Limb (tissue), 2 donors: Measurements from ENCODE around the gene INPP5A.
"Not testable (repeated sequence)": the region's sequence is repeated elsewhere in the genome, so short reads cannot be mapped to it uniquely, and the experiment has no call there.

ENCODE experiments used
- DNase-seq, 2 donors: peaks; one replicate each; pipeline ENCODE4 v3.0.0-alpha.2; 2016; ENCODE audit errors: extremely low spot score in 2 of 2

The INPP5A gene

DNA sequence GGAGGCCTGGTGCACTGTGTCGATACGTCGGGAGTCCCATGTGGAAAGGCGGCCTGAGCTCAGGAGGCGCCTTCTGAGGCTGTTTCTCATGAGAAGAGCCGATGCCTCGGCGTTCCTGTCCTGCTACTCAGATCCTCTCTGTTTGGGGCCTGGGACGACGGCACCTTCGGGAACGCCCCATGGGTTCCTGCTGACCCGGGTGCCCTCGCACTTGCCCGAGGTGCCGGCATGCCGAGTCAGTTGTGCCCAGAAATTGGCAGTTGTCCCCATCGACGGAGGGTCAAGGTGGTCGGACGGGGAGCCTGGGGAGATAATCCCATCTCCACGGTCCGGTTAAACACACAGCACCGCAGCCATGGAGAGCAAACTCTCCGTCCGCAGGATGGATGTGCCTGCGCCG, 215.4 kb downstream of the INPP5A start:
- no peak for DNase-seq

DNA sequence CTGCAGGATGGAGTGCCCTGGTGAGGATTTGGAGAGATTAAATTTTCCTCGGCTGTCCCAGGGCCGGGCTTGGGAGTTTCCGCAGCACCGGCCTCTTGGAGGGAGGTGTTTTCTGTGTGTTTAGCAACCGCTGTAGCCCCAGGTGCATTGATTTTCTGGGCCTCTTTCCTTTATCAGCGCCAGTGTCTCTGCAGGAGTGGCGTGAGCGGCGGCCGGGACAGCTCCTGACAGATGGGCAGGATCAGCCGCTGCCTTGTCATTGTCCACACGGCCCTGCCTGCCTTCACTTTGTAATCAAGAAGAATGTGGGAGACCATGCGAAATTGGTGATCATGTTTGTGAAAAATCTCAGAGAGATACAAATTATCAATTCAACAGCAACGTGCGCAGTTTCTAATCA, 216.0 kb downstream of the INPP5A start:
- no peak for DNase-seq

DNA sequence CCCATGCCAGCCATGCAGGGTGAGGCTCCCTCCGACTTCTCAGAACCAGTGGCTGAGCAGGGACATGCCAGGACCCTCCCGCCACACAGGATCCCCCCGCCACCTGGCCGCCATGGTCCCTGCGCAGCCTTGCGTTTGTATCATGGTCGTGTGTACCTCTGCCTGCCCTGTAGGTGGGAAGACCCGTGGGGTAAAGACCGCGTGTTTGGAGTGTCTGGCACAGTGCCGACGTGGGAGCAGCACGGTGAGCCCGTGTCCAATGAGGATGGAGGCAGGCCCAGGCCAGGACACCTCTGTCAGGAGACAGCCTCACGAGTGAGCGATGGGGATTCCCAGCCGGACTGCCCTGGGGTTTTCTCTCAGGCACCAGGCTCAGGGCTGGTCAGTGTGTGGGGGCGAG, 216.5 kb downstream of the INPP5A start:
- DNase-seq, result no peak

DNA sequence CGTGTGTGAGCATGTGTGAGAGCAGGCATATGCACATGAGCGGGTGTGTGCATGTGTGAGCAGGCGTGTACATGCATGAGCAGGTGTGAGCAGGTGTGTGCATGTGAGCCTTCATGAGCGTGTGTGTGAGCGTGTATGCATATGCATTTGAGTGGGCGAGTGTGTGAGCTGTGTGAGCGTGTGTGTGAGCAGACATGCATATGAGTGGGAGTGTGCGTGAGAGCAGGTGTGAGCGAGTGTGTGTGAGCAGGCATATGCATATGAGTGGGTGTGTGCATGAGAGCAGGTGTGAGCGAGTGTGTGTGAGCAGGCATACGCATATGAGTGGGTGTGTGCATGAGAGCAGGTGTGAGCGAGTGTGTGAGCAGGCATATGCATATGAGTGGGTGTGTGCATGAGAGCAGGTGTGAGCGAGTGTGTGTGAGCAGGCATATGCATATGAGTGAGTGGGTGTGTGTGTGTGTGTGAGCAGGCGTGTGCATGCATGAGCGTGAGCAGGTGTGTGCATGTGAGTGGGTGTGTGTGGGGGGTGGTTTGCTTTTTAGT, 217.7 kb downstream of the INPP5A start:
- DNase-seq, result no peak

DNA sequence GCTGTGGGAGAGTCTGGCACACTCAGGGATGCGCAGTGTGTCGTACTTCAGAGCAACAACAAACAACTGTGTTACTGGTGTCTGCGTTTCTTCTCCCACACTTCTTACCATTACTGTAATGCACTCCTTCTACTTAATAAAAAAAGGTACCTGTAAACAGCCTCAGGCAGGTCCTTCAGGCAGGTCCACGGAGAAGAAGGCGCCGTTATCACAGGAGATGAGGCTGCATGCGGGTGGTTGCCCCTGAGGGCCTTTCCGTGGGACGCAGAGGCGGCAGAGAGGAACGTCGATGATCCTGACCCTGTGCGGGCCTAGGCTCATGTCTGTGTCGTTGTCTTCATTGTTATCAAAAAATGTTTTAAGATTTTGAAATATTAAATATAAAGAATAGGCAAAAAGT, 219.0 kb downstream of the INPP5A start:
- no peak for DNase-seq

DNA sequence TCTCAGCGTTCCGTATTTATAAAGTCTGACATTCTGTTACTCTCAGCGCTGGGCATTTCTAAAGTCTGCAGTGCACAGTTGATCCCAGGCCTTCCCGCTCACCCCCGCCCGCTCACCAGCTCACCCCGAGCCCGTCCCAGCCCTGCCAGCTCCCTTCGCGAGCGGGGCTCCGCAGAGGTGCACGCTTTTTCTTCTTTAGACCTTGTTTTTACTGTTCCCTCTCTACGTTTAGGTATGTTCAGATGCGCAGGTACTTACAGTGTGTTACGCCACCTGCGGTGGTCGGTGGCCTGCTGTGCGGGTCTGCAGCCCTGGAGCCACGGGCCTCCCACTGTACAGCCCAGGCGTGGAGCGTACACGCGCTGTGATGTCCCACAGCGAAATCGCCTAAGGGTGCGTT, 219.6 kb downstream of the INPP5A start:
- no peak for DNase-seq

DNA sequence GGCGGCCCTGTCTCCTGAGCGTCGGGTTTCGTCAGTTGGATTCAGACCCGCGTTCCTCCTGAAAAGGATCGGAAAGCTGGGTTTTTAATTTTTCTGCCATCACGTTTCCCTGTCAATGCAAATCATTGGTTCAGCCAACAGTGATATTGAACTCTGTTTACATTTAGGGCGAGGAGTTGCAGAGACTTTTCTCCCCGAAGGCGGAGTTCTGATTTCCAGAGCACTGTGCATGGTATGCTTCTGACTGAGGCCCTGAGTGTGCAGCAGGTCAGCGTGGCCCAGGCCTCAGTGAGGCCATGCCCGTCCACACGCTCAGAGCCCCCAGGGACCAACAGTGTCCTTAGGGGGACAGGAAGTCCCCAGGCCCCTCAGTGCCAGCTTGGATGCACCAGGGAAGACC, 221.3 kb downstream of the INPP5A start:
- DNase-seq, result no peak

DNA sequence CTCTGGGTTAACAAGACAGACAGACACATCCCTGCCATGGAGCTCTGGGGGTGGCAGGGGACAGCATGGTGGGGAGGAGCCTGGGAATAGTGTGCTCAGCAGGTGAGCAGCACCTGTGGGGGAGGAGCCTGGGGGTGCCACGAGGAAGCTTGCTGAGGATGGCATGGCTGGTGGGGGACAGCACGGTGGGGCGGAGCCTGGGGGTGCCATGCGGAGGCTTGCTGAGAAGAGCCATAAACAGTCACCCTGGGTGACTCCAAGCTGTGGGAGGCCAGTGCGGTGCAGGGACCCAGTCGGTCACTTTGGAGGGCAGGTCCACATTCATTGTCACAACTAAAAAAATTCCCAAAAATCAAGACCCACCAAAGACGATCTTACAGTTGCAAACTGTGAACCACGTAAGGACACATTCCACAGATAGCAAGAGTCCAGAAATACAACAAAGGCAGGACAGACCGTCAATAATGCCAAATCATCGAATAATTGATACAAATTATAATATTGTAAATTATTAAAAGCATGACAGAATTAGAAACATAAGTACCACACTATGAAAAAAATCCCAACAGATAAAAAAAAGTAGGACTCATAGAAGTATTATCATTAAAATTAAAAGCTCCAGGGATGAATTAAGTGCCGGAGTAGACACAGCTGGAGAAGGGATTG, 223.9 kb downstream of the INPP5A start:
- DNase-seq, result no peak

DNA sequence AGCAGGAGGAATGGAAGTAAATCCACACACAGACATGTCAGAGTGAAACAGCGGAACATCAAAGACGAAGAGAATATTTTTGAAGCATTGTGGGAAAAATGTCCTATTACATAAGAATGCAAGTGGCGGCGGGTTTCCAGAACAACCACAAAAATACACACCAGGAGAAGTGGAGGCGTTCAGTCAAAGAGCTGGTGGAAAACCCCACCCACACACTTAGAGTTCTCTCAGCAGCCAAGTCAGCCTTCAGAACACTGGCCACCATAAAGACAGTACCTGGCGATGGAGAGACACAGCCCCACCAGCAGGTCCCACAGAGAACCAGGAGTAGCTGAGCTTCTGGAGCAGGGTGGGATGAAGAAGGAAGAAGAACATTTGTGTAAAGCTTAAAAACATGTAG, 224.7 kb downstream of the INPP5A start:
- no peak for DNase-seq

DNA sequence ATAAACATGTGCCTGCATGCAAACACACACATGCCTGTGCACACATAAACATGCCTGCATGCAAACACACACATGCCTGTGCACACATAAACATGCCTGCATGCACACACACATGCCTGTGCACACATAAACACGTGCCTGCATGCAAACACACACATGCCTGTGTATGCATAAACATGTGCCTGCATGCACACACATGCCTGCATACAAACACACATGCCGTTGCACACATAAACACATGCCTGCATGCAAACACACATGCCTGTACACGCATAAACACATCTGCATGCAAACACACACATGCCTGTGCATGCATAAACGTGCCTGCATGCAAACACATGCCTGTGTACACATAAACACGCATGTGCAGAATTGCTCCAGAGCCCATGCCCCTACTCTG, 226.0 kb downstream of the INPP5A start:
- DNase-seq, result no peak

DNA sequence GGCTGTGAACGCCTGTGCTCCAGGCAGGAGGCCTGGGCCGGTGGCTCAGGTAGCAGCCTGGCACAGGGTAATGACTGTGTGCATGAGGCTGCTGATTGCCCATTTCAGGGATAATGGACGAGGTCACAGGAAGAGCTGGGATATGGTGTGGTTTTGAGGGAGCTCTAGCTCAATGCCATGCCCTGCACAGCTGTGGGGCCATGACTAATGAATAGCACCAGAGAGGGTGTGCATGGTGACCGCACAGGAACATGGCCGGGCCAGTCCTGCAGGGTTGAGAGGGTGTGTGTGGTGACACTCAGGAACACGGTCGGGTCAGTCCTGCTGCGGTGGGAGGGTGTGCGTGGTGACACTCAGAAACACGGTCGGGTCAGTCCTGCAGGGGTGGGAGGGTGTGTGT, 226.5 kb downstream of the INPP5A start:
- DNase-seq, result no peak

DNA sequence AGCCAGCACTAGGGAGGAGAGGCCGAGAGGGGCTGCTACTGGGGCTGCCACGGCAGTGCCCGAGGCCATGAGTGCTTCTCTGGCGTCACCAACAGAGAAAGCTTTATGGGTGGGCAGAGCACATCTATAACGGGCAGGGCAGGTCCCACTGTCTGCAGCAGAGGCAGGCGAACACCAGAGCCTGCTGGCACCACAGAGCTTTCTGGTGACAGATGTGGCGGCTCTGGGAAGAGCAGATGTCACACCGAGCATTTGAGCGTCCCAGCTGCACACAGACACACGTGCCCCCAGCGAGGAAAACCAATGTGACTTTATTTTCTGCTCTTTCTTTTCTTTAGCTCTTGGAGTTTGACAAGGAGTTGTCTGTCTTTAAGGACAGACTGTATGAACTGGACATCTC, 227.8 kb downstream of the INPP5A start:
- DNase-seq, result no peak

DNA sequence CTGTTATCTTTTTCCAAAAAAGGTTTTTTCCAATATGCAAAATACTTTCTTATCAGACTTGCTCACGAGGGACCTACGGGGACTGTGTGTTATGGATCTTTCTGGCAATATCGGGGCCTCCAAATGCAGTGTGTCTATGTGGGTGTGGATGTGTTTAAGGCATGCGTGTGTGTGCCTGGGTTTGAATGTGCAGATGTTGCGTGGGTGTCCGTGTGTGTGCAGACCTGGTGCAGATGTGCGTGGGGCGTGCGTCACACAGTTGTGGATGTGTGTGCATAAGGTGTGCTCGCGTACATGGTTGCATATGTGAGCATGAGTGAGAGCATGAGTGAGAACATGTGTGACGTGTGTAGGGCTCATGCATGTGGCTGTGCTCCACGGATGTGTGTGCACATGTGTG, 228.7 kb downstream of the INPP5A start:
- DNase-seq, result no peak

DNA sequence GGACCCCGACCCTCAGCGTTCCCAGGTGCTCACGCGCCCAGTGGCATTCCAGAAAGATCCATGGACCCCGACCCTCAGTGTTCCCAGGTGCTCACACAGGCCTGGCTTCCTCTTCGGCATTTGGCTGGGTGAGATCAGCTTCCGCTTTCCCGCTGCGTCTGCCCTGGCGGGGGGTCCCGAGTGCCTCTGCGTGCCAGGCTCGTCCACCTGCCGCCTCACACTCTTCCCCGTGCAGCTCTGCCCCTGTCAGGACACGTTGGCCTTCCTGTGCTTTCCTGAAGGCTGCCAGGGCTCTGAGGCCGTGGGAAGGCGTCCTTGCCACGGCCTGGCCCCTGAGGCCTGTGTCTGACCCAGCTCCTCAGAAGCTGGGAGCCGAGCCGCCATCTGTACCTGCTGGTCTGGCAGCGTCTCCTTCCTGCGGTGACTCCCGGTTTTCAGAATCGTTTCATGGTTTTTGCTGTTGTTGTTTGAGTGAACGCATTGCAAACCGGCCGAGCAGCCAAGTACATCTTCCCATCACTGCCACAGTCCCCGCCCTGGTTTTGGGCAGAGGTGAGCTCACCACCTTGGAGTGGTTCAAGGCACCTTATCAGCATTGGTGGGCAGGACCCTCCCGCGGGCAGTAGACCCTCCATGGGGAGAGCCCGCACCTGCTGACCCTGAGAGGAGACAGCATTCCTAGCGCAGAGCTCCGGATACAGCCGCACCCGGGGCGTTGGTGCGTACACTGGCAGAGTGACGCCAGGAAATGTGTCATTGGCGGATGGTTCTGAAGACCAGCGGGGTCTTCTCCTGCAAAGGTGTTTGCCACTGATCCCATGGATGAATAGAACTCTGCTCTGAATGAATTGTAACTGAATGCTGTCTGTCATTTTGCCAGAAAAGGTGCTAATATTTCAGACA, 231.0 kb downstream of the INPP5A start:
- no peak for DNase-seq

DNA sequence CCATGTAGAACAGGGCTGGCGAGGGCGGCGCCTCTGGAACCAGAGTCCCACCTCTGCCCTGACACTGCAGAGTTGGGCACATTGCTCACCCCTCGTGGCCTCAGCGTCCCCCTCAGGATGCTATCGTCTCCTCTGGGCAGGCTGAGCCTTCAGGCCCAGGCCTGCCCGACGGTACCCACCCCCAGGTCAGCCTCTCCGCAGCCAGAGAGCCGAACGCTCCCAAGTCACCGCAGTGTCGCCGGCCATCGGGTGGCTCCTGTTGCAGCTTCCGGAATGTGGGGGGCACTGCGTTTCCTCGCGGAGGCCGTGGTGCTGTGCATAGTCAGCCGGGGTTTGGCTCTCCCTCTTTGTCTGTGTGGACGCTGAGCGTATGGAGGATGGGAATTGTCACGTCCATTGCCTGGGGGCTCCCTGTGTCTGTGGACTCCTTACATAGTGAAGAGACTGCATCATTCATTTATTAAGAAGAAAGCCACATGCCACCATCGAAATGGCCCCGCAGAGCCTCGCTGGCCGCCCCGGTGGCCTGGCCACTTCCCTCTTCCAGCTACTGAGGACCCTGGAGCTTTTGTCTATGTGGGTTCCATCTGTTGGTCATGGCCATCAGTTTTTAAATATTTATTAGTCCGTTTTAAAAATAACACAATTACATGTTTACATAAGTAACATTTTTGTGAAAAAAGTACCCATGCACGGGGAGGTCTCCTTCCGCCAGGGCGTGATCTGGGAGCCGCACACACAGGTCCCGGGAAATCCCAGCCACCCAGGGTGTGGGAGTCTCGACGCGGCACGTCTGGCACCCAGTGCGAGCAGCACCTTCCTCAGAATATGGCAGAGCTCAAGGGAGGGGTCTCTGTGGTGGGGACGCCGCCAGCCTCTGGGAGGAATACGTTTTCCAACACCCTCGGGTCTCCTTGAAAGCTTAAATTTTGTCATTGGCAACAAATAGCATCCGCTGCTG, 232.8 kb downstream of the INPP5A start:
- no peak for DNase-seq

DNA sequence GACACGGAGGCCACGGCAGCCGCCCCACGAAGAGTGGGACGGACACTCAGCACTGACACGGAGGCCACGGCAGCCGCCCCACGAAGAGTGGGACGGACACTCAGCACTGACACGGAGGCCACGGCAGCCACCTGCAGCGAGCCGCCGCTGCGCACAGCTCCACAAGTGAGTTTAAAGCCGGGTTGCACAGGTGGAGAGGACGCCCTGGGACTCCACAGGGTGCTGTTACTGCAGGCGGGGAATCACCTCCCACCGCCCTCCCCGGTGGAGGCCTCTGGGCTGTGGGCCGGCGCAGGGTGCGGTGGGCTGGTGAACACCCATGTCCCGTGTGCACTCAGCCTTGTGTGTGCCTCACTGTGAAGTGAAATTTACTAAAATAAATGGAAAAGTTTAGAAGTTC, 235.2 kb downstream of the INPP5A start:
- not testable (repeated sequence) for DNase-seq

DNA sequence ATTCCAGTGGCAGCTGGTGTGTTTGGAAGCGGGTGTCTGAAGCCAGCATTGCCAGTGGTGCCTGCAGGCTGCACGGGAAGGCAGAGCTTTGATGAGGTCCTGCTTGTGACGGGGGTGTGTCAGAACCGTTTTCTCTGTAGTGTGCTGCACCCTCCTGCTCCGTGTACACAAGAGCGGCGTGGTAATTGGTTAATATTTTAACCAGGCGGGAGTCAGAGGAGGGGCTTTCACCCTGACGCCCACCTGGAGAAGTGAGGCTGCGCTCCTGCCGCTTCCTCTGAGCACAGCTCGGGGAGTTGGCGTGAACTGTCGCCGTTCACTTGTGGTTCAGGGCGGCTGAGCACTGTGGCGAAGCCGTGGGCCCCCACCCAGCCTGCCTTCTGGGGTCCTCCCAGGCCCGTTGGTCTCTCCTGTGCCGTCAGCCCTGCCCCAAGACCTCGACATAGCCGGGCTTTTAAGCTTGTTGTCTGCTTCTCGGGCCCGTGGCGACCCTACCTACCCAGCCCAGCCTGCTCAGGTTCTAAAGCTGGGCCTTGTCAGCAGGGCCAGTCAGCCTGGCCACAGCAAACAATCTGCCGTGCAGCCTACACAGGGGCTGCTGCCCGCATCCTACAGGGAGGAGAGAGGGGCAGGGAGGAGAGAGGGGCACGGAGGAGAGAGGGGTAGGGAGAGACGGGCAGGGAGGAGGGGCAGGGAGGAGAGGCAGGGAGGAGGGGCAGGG, 236.8 kb downstream of the INPP5A start:
- DNase-seq, result no peak

DNA sequence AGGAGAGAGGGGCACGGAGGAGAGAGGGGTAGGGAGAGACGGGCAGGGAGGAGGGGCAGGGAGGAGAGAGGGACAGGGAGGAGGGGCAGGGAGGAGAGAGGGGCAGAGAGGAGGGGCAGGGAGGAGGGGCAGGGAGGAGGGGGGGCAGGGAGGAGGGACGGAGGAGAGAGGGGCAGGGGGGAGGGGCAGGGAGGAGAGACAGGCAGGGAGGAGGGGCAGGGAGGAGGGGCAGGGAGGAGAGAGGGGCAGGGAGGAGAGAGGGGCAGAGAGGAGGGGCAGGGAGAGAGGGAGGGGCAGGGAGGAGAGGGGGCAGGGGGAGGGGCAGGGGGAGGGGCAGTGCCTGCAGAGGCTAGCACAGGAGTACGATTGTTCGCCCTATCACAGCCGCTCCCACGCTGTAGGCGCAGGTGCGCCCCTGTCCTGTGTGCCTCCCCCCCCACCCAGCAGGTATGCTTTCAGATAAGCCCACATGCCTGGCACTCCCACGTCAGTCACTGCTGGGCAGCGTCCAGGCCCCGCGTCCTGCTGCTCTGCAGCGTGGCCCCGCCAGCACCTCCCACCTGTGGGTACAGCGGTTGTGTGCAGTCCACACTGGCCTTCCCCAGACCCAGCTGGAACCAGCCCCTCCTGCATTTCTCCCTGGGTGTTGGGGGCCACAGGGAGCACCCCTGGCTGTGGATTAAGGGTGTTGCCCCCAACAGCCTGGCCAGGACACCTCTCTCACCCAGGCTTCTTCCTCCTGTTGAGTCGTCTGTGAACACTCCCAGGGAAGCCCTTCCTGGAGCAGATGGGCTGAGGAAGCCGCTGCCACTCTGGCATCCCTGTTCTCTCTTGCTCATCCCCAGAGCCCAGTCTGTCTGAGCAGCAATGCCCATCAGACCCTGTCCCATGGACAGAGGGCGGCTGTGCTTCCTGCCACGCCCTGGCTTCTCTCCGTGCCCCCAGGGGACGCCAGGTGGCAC, 237.6 kb downstream of the INPP5A start:
- no peak for DNase-seq

DNA sequence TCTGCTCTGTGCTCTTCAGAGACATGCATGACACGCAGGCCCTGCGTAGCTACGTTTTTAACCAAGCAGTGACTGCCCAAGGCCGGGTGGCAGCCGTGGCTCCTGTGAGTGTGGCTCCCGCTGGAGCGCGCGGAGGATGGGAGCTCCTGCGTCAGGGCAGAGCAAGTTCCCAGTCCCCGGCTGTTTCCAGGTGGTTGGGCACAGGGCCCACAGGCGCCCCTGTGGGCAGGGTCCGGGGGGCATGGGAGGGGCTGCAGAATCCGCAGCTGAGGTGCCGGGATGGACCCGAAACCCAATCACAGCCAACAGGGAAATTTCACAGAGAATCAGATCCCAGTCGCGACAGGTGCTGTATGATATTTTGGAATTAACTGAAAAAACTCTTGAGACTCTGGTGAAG, 238.6 kb downstream of the INPP5A start:
- no peak for DNase-seq

DNA sequence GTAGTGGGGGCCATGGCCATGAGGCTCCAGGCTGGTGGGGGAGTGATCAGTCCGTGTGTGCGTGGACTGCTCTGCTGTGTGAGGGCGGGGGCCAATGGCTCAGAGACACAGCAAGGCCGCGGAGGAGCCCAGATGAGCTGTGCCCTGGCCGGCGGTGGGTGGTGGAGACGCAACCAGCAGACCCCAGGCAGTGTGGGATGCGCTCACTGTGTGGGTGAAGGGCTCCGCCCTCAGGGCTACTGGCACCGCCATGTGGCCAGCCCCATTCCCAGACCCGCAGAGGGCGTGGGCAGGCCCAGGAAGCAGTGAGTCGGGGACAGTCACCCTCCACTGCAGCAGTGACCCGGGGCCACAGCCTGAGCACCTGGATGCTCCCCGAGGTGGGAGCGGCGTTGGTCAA, 239.2 kb downstream of the INPP5A start:
- DNase-seq, result no peak
